Brain microvascular endothelial cell (primary cell): ENCODE data around the gene HMGCR.

ENCODE experiments used
- DNase-seq: peaks from one replicate; pipeline ENCODE4 v3.0.0-alpha.2; 2020
- H3K27ac ChIP-seq: fragments of 250-450 bp; sonication (Bioruptor Pico); 2 replicates; pipeline ENCODE4 v1.5.1; 2020; ENCODE audit warnings: mild to moderate bottlenecking, moderate library complexity
- H3K27me3 ChIP-seq: fragments of 250-450 bp; sonication (Bioruptor Pico); replicated peaks from 2 replicates; pipeline ENCODE4 v1.5.1; 2020; ENCODE audit warnings: mild to moderate bottlenecking
- H3K36me3 ChIP-seq: fragments of 250-450 bp; sonication (Bioruptor Pico); replicated peaks from 2 replicates; pipeline ENCODE4 v1.5.1; 2020; ENCODE audit warnings: mild to moderate bottlenecking
- H3K4me3 ChIP-seq: 2 replicates; pipeline ENCODE4 v1.5.1; 2011; ENCODE audit warnings: low read depth, mild to moderate bottlenecking, control low read depth, low read length, moderate library complexity
- CTCF ChIP-seq: IDR thresholded peaks from 2 replicates; pipeline ENCODE4 v1.5.1; 2011; ENCODE audit warnings: low read depth, mild to moderate bottlenecking, moderate library complexity, low read length, control low read depth, inconsistent platforms; ENCODE audit errors: missing control alignments
- in situ Hi-C: cut with HindIII; loops from 2 replicates; pipeline ENCODE4 v1.10.0; 2017; ENCODE audit warnings: low sequenced_read_pairs, low pct_ligation_motif_present

The HMGCR gene

GRCh38 chr5:75349663-75350062 is 12.6 kb downstream of the HMGCR start:
- TF ChIP-seq CTCF = no peak
- H3K36me3 ChIP-seq = peaks cover 61% of the 10 kb centered on the region
- H3K27ac ChIP-seq = no peak overlapping the region
- no peak overlapping the region for H3K4me3 ChIP-seq
- no peak for DNase-seq
- in situ Hi-C loops = no loop called here
- no peaks in the 10 kb centered on the region for H3K27me3 ChIP-seq

- H3K36me3 ChIP-seq = peaks cover 64% of the 10 kb centered on the region
- in situ Hi-C loops = no loop called here
- DNase-seq = no peak
- H3K27me3 ChIP-seq = no peaks in the 10 kb centered on the region
- no peak overlapping the region for H3K27ac ChIP-seq
- H3K4me3 ChIP-seq = no peak overlapping the region
- TF ChIP-seq CTCF = no peak
Observed at GRCh38 chr5:75351139-75351926, 14.3 kb downstream of the HMGCR start.

GRCh38 chr5:75355236-75355635 is 18.2 kb downstream of the HMGCR start:
- H3K36me3 ChIP-seq = peaks cover 81% of the 10 kb centered on the region
- in situ Hi-C loops = no loop called here
- no peak for TF ChIP-seq CTCF
- H3K4me3 ChIP-seq = no peak overlapping the region
- no peaks in the 10 kb centered on the region for H3K27me3 ChIP-seq
- H3K27ac ChIP-seq = no peak overlapping the region
- DNase-seq = no peak

GRCh38 chr5:75356719-75357118 is 19.7 kb downstream of the HMGCR start:
- no peak for TF ChIP-seq CTCF
- H3K27ac ChIP-seq = no peak overlapping the region
- in situ Hi-C loops = no loop called here
- peaks cover 73% of the 10 kb centered on the region for H3K36me3 ChIP-seq
- H3K4me3 ChIP-seq = no peak overlapping the region
- DNase-seq = no peak
- H3K27me3 ChIP-seq = no peaks in the 10 kb centered on the region

GRCh38 chr5:75358117-75358516 is 21.1 kb downstream of the HMGCR start:
- no peak for TF ChIP-seq CTCF
- H3K27me3 ChIP-seq = no peaks in the 10 kb centered on the region
- in situ Hi-C loops = no loop called here
- H3K36me3 ChIP-seq = peaks cover 70% of the 10 kb centered on the region
- no peak overlapping the region for H3K4me3 ChIP-seq
- DNase-seq = no peak
- H3K27ac ChIP-seq = no peak overlapping the region

GRCh38 chr5:75361310-75361709 is 24.3 kb downstream of the HMGCR start:
- no peak for DNase-seq
- Histone ChIP-seq H3K27ac (no peak overlapping the region), H3K36me3 (peaks cover 53% of the 10 kb centered on the region), H3K27me3 (no peaks in the 10 kb centered on the region), H3K4me3 (no peak overlapping the region)
- no peak for TF ChIP-seq CTCF
- in situ Hi-C loops = no loop called here
